GM19035 (cell line): ENCODE data around the gene CTNNA1.

Source experiments
- ATAC-seq: cut with Tn5 transposase; IDR thresholded peaks from one replicate; pipeline ENCODE4 v1.9.1; 2021; ENCODE audit not compliant: unreplicated experiment

CTNNA1 gene

GRCh38 chr5:138945421-138946240 lies 192.4 kb downstream of the CTNNA1 start:
- ATAC-seq = no peak

GRCh38 chr5:138946241-138946623 lies 193.0 kb downstream of the CTNNA1 start:
- ATAC-seq = no peak

- no peak for ATAC-seq
Observed at GRCh38 chr5:138946831-138947560, 193.8 kb downstream of the CTNNA1 start.

- no peak for ATAC-seq
Observed at GRCh38 chr5:138947780-138948179, 194.6 kb downstream of the CTNNA1 start.

GRCh38 chr5:138948471-138949222 lies 195.4 kb downstream of the CTNNA1 start:
- ATAC-seq = no peak

GRCh38 chr5:138949223-138949574 lies 196.0 kb downstream of the CTNNA1 start:
- no peak for ATAC-seq

- no peak for ATAC-seq
Observed at GRCh38 chr5:138949988-138950387, 196.8 kb downstream of the CTNNA1 start.

- no peak for ATAC-seq
Observed at GRCh38 chr5:138950421-138951031, 197.3 kb downstream of the CTNNA1 start.

GRCh38 chr5:138951091-138951985 lies 198.1 kb downstream of the CTNNA1 start:
- ATAC-seq = no peak

GRCh38 chr5:138951986-138952735 lies 198.9 kb downstream of the CTNNA1 start:
- no peak for ATAC-seq

GRCh38 chr5:138952962-138953361 lies 199.7 kb downstream of the CTNNA1 start:
- ATAC-seq = no peak

- no peak for ATAC-seq
Observed at GRCh38 chr5:138953387-138954256, 200.4 kb downstream of the CTNNA1 start.

- ATAC-seq = no peak
Observed at GRCh38 chr5:138954257-138955012, 201.2 kb downstream of the CTNNA1 start.

- ATAC-seq = no peak
Observed at GRCh38 chr5:138955013-138955660, 201.9 kb downstream of the CTNNA1 start.

GRCh38 chr5:138955671-138956295 lies 202.6 kb downstream of the CTNNA1 start:
- no peak for ATAC-seq

- ATAC-seq = no peak
Observed at GRCh38 chr5:138956801-138957200, 203.6 kb downstream of the CTNNA1 start.

GRCh38 chr5:138960145-138960692 lies 207.0 kb downstream of the CTNNA1 start:
- ATAC-seq = no peak
